GM19452 (cell line): Measurements from ENCODE around the gene MON1A.
"Not testable (repeated sequence)": the region's sequence is repeated elsewhere in the genome, so short reads cannot be mapped to it uniquely, and the experiment has no call there.

Experiments
- ATAC-seq: cut with Tn5 transposase; IDR thresholded peaks from one replicate; pipeline ENCODE4 v1.9.1; 2021; ENCODE audit not compliant: unreplicated experiment

The MON1A gene

DNA sequence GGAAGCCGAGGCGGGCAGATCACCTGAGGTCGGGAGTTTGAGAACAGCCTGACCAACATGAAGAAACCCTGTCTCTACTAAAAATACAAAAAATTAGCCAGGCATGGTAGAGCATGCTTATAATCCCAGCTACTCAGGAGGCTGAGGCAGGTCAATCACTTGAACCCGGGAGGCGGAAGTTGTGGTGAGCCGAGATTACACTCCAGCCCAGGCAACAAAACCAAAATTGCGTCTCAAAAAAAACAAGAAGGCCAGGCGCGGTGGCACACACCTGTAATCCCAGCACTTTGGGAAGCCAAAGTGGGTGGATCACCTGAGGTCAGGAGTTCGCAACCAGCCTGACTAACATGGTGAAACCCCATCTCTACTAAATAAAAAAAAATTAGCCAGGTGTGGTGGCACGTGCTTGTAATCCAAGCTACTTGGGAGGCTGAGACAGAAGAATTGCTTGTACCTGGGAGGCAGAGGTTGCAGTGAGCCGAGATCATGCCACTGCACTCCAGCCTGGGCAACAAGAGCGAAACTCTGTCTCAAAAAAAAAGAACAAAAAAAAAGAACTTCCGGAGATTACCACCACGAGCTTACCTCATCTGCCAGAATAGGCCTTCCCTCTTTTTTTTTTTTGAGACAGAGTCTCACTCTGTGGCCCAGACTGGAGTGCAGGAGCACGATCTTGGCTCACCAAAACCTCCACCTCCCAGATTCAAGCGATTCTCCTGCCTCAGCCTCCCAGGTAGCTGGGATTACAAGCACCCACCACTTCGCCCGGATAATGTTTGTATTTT, 11.6 kb downstream of the MON1A start:
- ATAC-seq: not testable (repeated sequence)

GRCh38 chr3:49916686-49917085, 12.9 kb downstream of the MON1A start:
- no peak for ATAC-seq

DNA sequence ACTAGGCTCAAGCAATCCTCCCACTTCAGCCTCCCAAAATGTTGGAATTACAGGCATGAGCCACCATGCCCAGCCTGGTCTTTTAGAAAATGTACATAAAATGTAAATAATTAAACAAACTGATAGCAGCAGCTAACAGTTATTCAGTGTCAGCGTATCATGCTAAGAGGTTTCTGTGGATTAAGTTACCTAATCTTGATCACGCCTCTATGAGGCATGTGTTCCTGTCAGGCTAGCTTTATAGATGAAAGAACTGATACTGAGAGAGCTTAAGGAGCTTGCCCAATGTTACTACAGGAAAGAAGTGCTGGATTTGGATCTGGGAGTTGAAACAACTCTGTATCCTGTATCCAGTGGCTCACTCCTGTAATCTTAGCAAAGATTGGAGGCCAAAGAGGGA, 14.7 kb downstream of the MON1A start:
- ATAC-seq: no peak

DNA sequence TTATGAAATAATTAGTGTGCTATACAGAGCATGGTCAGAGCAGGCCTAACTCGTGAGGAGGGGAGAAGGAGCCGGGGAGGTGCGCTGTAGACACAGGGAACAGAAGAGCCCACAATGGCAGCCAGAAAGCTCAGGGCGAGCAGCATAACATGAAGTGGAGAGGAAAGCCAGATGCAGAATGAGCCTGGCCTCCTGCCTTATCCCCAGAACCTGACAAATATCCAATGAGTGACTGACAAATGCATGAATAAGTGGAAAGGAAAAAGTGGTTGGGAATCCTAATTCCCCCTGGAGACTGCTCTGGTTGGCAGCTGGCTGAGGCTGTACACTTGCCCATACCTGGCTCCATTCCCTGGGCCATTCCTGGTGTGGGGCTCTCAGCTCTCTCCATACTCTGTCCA, 16.7 kb downstream of the MON1A start:
- ATAC-seq: no peak

GRCh38 chr3:49911611-49912010, 18.0 kb downstream of the MON1A start:
- ATAC-seq: no peak

DNA sequence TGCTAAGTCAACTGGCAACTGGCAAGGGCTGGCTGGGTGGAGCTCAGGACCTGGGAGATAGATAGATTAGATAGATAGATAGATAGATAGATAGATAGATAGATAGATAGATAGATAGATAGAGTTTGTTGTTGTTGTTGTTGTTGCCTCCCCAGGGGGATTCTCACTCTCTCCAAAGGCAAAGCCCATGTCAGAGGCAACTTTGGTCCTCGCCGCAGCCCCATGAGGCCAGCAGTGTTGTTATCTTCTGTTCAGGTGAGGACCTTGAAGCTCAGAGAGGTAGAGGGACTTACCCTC, 18.5 kb downstream of the MON1A start:
- ATAC-seq: no peak

GRCh38 chr3:49910409-49911123, 19.0 kb downstream of the MON1A start:
- ATAC-seq: no peak

GRCh38 chr3:49908373-49909199, 21.0 kb downstream of the MON1A start:
- ATAC-seq: no peak

- ATAC-seq: no peak
These were observed 23.4 kb downstream of the MON1A start for GRCh38 chr3:49906073-49906743.

- not testable (repeated sequence) for ATAC-seq
These were observed 25.2 kb downstream of the MON1A start for GRCh38 chr3:49904448-49904847.

- peak; percentile 72 for ATAC-seq
These were observed 25.9 kb downstream of the MON1A start, which contains the start of gene MST1R for GRCh38 chr3:49903451-49904424. MST1R (minus strand) TSS chr3:49903873; CDS start chr3:49903609, 264 bp downstream.

GRCh38 chr3:49902511-49903345, 26.9 kb downstream of the MON1A start:
- no peak for ATAC-seq

DNA sequence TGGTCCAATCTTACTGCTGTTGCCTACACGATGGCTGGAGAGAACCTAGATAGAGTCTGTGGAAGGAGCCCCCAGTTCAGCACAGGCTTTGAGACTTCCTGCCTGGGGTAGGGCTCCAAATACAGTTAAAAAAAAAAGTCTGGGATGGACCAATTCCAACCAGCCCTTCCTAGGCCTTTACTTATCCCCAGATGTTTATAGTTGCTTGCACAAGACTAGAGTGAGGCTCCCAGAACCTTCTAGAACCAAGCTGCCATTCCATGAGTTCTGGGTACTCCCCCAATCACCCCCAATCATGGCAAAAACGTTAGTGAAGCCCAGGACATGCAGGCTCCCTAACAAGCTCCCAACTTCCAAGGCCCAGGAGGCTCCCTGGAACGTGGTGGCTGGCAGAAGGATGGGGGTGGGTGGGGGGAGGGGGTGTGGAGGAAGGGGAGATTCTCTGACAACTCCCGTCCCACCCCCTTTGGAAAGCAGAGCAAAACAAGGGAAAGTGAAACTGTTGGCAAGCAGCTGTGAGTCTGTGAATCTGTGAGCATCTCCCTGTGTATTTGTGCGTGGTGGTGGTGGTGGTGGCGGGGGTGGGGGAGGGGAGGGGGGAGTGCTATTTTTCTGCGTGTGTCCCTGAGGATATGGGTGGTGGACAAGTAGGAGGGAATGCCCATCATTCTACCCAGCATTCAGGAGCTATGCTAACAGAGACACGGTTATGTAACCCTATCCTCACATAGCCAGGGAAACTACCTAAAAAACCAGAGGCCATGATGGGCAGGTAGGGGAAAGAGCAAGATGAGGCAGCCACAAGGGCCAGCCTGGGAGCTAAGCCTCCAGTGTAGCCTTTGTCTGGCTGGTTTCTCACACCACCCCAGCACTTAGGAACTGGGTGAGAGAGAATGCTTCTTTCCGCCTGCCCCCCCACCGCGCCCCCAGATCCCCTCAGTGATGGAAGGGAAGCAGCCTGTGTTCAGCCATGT, 28.0 kb downstream of the MON1A start:
- ATAC-seq: no peak

- ATAC-seq: no peak
These were observed 29.0 kb downstream of the MON1A start for GRCh38 chr3:49900491-49901153.

DNA sequence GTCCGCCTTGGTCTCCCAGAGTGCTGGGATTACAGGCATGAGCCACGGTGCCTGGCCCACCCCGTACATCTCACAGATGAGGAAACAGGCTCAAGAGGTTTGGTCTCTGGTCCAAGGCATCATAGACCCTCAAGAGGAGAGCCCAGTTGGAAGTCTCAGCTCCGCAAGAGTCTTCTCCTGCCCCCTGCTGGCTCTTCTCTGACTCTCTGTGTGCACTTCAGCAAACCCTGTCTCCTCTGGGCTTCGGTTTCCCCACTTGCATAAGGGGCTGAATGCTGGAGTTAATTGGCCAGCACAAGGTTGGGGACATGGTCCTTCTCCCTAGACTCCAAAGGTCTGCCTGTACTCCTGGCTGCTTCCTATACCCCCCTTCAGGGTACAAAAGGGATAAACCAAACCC, 29.8 kb downstream of the MON1A start:
- ATAC-seq: no peak

GRCh38 chr3:49898991-49899390, 30.6 kb downstream of the MON1A start:
- ATAC-seq: no peak

GRCh38 chr3:49896345-49896744, 33.3 kb downstream of the MON1A start:
- ATAC-seq: no peak
